Ovary (tissue), 9 donors: Measurements from ENCODE around the gene KIAA1671. TPM values are rescaled to one million over a fixed set of nuclear protein-coding genes. Genes with fewer than 3 reads are reported as not detected.

Experiments
- DNase-seq, 5 donors: peaks; one replicate each; pipeline ENCODE4 v3.0.0-alpha.2; 2019 to 2020
- H3K27ac ChIP-seq, 2 donors: fragments of 200-600 bp; one replicate each; pipeline versions ENCODE4 v1.5.1 to v1.8.0; 2019 to 2022
- H3K27me3 ChIP-seq: fragments of 200-600 bp; one replicate; pipeline ENCODE4 v1.8.0; 2022
- H3K36me3 ChIP-seq: fragments of 200-600 bp; sonication (generic); one replicate; pipeline ENCODE4 v1.5.1; 2019
- H3K4me1 ChIP-seq: one replicate; pipeline ENCODE4 v1.8.1; 2013; ENCODE audit warnings: mild to moderate bottlenecking, moderate library complexity; ENCODE audit not compliant: insufficient read depth
- H3K4me3 ChIP-seq: fragments of 200-600 bp; sonication (generic); one replicate; pipeline ENCODE4 v1.5.1; 2017
- H3K9me3 ChIP-seq, 2 donors: fragments of 200-600 bp in 1 of 2; sonication (generic) in 1 of 2; one replicate each; pipeline versions ENCODE4 v1.5.1 to v1.8.1; 2013 to 2019; ENCODE audit warnings: mild to moderate bottlenecking in 1 of 2, moderate library complexity in 1 of 2
- EP300 ChIP-seq: sonication (generic); formaldehyde crosslinking; IDR thresholded peaks from one replicate; pipeline ENCODE4 v1.6.1; 2017; ENCODE audit warnings: antibody characterized with exemption
- POLR2A ChIP-seq: fragments of 450-650 bp; IDR thresholded peaks from one replicate; pipeline ENCODE4 v1.6.1; 2017; ENCODE audit warnings: antibody characterized with exemption, mild to moderate bottlenecking, moderate library complexity
- WGBS, 3 donors: extraction: QIAGEN DNeasy Blood & Tissue Kit in 1 of 3; methylation state at CpG; one replicate each; pipeline versions ENCODE4 v1.1.5 to v1.1.7; 2013 to 2017; 5-methylcytosine and 5-hydroxymethylcytosine counted together
- intact Hi-C, 4 donors: fragments of 100-400 bp; cut with DNase I; formaldehyde crosslinking; loops; one replicate each; pipeline versions ENCODE4 v1.11.0 to v1.15.1; 2022 to 2023
- polyA plus RNA-seq, 2 donors: library from polyadenylated mRNA; stranded (reverse); fragments of 200-250 nt in 1 of 2; fragments of 350-450 nt in 1 of 2; fragmentation: Illumina TruSeq in 1 of 2; extraction: RNeasy Lipid Tissue Mini Kit (QIAGEN cat#74804) in 1 of 2; gene quantifications; one replicate each; pipeline ENCODE4 v1.2.3, GENCODE V29; 2013 to 2014
- total RNA-seq, 7 donors: library from RNA; depleted of rRNA in 2 of 7; stranded (reverse); fragments of >200 nt in 2 of 7; fragmentation: NEBNext Ultra II Directional in 3 of 7; extraction: Animal tissue kit (Norgen Biotek cat#: 25700) in 3 of 7; gene quantifications; one replicate each; pipeline versions ENCODE4 v1.1.0 to v1.2.4, GENCODE V29; 2016 to 2023
- TF ChIP-seq, protein P1 (sequence below), 3 donors: fragments of 450-650 bp in 2 of 3; fragments of 200-600 bp in 1 of 3; IDR thresholded peaks; one replicate each; pipeline versions ENCODE4 v1.5.1 to v1.8.0; 2016 to 2022; ENCODE audit warnings: antibody characterized with exemption in 3 of 3, mild to moderate bottlenecking in 1 of 3
- donor health status: DM: no; HTN: no; CAD: no; lungs with moderate emphysema.
- donor health status: DM: no; HTN: no; CAD: no.
- donor health status: Bipolar disorder and iron deficiency.
- donor health status: DM: yes; HTN: yes; CAD: no.
- donor health status: DM: no; HTN: no; CAD: no.
- donor health status: DM: yes; HTN: yes; CAD: no.

Gene KIAA1671
- total and polyA plus RNA-seq, 9 donors: 9.8 to 27.9 (median 24.5) TPM

DNA sequence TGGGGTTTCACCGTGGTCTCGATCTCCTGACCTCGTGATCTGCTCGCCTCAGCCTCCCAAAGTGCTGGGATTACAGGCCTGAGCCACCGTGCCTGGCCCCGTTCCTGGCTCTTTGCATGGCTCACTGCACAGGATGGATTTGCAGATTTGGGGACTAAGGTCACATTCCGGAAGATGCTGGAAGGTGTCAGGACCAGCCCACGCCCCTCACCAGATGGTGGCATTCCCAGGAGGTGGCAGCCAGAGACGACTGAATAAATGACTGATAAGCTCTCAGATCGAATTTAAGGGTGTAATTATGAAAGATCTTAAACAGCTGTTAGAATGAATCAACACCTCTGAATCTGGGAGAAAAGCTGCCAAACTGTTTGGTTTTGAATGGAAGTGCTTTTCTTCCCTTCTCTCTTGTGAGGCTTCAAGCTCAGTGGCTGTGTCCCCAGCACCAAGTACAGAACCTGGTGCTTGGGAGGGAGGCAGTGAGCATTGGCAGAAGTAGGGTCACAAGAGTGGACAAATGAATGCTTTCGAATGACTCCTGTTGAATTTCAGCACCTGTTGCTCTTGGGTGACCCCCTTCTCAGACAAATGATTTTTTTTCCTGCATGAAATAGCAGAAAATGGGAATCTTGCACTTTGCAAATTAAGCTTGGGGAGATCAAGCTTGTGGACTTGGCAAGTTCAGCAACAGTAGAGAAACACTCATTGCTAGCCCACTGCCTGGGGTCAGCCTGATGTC, 69.6 kb downstream of the KIAA1671 start:
- Histone ChIP-seq H3K4me3 (no peak overlapping the region), H3K36me3 (no peaks in the 10 kb centered on the region), H3K27ac (no peak overlapping the region), H3K27me3 (no peaks in the 10 kb centered on the region), H3K9me3 (no peaks in the 10 kb centered on the region), H3K4me1 (no peaks in the 10 kb centered on the region)
- no peak for DNase-seq
- TF ChIP-seq, protein P1, sequence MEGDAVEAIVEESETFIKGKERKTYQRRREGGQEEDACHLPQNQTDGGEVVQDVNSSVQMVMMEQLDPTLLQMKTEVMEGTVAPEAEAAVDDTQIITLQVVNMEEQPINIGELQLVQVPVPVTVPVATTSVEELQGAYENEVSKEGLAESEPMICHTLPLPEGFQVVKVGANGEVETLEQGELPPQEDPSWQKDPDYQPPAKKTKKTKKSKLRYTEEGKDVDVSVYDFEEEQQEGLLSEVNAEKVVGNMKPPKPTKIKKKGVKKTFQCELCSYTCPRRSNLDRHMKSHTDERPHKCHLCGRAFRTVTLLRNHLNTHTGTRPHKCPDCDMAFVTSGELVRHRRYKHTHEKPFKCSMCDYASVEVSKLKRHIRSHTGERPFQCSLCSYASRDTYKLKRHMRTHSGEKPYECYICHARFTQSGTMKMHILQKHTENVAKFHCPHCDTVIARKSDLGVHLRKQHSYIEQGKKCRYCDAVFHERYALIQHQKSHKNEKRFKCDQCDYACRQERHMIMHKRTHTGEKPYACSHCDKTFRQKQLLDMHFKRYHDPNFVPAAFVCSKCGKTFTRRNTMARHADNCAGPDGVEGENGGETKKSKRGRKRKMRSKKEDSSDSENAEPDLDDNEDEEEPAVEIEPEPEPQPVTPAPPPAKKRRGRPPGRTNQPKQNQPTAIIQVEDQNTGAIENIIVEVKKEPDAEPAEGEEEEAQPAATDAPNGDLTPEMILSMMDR (IDR thresholded peaks at IDR 0.05): no peak
- TF ChIP-seq POLR2A (no peak), EP300 (no peak)
- WGBS, 3 donors: 81 to 86% (median 84%) methylated on average over 11 of the region's 11 CpGs
- intact Hi-C loops: no loop called here

DNA sequence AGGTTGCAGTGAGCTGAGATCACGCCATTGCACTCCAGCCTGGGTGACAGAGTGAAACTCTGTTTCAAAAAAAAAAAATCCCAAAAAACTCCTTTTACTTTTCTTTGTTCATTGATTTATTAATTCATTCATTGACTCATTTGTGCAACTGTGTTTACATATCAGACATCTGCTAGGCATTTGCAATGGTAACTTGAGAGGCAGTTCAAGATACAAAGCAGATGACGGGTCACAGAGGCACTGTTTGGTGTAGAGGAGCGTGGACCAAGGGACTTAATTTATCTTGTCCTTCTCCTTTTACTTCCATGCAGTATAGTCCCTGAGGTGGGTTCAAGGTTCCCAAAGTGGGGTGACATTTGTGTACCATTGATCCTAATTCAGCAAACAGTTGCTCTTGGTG, 71.4 kb downstream of the KIAA1671 start:
- Histone ChIP-seq H3K27me3 (no peaks in the 10 kb centered on the region), H3K36me3 (no peaks in the 10 kb centered on the region), H3K27ac (no peak overlapping the region), H3K9me3 (no peaks in the 10 kb centered on the region), H3K4me1 (no peaks in the 10 kb centered on the region), H3K4me3 (no peak overlapping the region)
- 93 to 96% (median 95%) methylated on average over 3 of the region's 3 CpGs for WGBS, 3 donors
- no peak for DNase-seq
- intact Hi-C loops: no loop called here
- no peak for TF ChIP-seq POLR2A
- TF ChIP-seq, protein P1 (IDR thresholded peaks at IDR 0.05): no peak
- TF ChIP-seq EP300: no peak

DNA sequence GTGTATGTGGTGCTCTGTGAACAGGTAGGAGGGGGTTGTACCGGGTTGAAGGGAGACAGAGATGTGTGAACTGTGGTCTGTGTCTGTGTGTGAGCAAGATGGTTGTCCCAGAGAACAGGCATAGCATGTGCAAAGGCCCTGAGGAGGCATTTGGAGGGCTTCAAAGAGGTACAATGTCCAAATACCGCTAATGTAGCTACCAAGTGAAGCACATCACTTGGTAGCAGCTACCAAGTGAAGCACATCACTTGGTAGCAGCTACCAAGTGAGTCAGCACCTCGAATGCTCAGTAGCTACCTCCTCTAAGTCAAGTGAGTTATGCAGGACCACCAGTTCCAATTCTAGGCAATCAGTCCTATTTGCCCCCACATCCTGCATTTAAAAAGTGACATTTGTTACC, 72.4 kb downstream of the KIAA1671 start:
- Histone ChIP-seq H3K9me3 (no peaks in the 10 kb centered on the region), H3K36me3 (no peaks in the 10 kb centered on the region), H3K27ac (no peak overlapping the region), H3K4me3 (no peak overlapping the region), H3K4me1 (no peaks in the 10 kb centered on the region), H3K27me3 (no peaks in the 10 kb centered on the region)
- intact Hi-C loops: loop anchor here in 1 of 4 donors (5.0 kb wide), 1 partner anchor 73 kb away; the partner anchor contains the start of gene KIAA1671
- TF ChIP-seq EP300: no peak
- TF ChIP-seq POLR2A: no peak
- TF ChIP-seq, protein P1 (IDR thresholded peaks at IDR 0.05): no peak
- no peak for DNase-seq
- WGBS, 3 donors: 91 to 94% (median 91%) methylated on average over 3 of the region's 3 CpGs

DNA sequence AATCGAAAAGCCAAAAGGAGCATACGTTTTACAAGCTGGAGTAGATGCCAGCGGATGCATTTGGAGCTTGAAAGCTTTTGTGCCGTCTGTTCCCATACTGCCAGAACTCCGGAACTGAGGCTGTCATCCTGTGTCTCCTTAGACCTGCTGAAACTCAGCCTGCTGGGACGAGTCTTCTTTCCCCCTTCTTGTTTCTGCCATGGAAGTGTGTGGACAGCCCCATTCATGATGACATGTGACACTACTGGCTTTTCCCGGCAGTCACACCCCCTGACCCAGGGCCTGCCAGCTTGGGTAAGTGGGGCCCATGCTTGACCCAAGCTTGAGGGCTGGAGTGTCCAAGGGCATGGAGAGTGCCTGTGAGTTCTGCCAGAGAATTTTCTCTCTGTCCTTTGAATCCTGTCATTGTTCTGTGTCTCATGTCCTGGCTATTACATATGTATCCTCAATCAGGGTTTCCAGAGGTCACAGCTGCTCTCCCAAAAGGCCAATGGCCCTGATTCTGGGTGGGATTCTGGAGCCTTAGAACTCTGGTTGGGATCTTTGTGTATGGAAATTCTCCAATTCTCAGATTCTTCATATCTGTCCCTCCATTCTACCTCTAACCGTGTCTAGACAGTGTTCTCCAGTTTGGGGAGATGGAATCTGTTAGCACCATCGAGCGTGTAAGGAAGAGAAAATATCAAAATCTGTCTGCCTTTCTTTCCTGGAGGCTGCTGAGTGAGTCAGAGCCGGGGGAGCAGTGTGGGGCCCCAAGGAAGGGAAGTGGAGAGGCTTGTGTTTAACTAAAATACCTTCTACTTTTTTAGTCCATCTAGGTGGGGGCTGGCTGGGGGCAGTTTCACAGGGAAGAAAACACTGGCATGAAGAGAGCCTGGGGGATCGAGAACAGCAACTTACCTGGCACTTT, 73.2 kb downstream of the KIAA1671 start:
- Histone ChIP-seq H3K9me3 (no peaks in the 10 kb centered on the region), H3K4me3 (no peak overlapping the region), H3K36me3 (no peaks in the 10 kb centered on the region), H3K27me3 (no peaks in the 10 kb centered on the region), H3K4me1 (no peaks in the 10 kb centered on the region), H3K27ac (no peak overlapping the region)
- no peak for DNase-seq
- WGBS, 3 donors: 68 to 72% (median 71%) methylated on average over 12 of the region's 12 CpGs
- TF ChIP-seq, protein P1 (IDR thresholded peaks at IDR 0.05): no peak
- TF ChIP-seq EP300: no peak
- TF ChIP-seq POLR2A: no peak
- intact Hi-C loops: loop anchor here in 1 of 4 donors (5.0 kb wide), 1 partner anchor 73 kb away; the partner anchor contains the start of gene KIAA1671
